Activated T-helper 9 cell treated with anti-CD3 and anti-CD28 coated beads, Interleukin-2, amount 50 U/mL, for 16 hours (primary cell): ENCODE data around the gene C9orf153.
"Not testable (repeated sequence)": the region's sequence is repeated elsewhere in the genome, so short reads cannot be mapped to it uniquely, and the experiment has no call there.

Experiments used
- DNase-seq: peaks from one replicate; pipeline ENCODE4 v3.0.0-alpha.2; 2020; ENCODE audit warnings: low read depth

Gene C9orf153

GRCh38 chr9:86263876-86264275 lies 4.4 kb upstream of the C9orf153 start:
- no peak for DNase-seq

- DNase-seq: no peak
These were observed 3.0 kb upstream of the C9orf153 start for GRCh38 chr9:86262492-86262891.

- DNase-seq: no peak
These were observed 2.1 kb downstream of the C9orf153 start for GRCh38 chr9:86257391-86257790.

- no peak for DNase-seq
These were observed 2.8 kb downstream of the C9orf153 start for GRCh38 chr9:86256653-86257052.

- DNase-seq: no peak
These were observed 5.9 kb downstream of the C9orf153 start for GRCh38 chr9:86253577-86253976.

- no peak for DNase-seq
These were observed 6.6 kb downstream of the C9orf153 start for GRCh38 chr9:86252870-86253269.

- no peak for DNase-seq
These were observed 9.3 kb downstream of the C9orf153 start for GRCh38 chr9:86250123-86250522.

DNA sequence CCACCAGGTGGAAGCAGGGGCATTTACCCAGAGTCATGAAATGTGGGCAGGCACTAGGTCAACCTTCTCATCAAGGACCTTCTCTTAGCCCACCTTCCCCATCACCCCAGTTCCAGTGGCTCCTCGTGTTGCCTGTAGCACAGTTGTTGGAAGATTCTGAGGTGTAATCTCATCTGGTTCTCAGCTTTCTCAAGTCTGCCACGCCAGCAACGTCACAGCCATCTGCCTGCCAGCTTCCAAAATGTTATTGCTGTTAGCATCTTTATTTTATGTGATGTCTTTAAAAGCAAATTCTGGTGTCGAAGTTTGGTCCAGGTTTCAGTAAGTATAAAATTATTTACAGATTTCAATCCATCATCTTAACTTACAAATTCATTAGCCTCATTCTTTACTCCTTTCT lies 10.7 kb downstream of the C9orf153 start:
- no peak for DNase-seq

- no peak for DNase-seq
These were observed 12.7 kb downstream of the C9orf153 start for GRCh38 chr9:86246752-86247161.

DNA sequence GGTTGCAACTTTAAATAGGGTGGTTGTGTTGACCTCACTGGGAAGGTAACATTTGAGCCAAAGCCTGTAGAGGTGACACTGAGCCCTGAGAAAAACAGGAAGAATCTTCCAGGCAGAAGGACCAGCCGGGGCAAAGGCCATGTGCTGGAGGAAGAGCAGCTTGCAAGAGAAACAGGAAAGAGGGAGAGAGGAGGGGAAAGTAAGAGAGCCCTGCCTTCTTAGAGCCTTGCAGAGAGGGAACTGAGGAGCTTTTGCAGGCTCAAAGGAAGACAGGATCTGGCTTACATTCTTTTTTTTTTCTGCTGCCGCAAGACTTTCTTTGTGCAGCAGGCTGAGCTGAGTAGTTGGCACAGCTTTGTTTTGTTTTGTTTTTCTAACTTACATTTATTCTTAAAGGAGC lies 17.4 kb downstream of the C9orf153 start:
- no peak for DNase-seq

DNA sequence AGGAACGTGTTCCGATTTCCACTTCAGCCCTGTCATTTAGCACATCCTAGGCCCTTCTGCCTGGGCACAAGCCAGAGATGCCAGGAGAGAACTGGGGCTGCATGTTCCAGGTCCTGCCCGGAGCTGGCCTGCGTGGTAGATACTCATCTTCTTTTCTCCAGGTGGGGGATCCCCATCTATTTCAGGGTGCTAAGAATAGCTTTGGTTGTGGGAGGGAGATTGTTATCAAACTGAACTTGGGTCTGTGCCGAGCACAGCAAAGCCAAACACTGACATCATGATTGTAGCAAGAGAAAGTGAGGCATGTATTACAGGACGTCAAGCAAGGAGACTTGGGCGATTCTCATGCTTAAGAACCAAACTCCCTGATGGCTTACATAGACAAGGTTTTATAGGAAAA lies 18.2 kb downstream of the C9orf153 start:
- no peak for DNase-seq

GRCh38 chr9:86238861-86239770 lies 20.3 kb downstream of the C9orf153 start:
- DNase-seq: no peak

GRCh38 chr9:86230858-86231257 lies 28.6 kb downstream of the C9orf153 start:
- DNase-seq: no peak

DNA sequence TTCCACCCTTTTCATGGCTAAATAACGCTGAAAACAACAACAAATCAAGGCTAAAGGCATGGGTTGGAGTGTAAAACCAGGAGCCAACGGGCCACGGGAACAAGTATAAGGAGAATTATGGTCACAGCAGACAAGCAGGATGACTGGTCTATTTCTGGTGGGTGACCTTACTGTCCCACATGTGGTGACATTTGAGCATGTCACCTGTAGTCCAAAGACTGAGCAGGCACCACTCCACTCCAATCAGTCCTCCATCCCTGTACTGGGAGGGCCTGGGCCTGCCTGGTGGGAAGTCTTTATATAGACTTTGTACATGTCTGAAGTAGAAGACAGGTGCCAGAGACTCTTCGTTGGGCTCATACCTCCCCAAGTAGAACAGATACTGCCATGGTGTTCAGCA lies 36.8 kb downstream of the C9orf153 start:
- no peak for DNase-seq

DNA sequence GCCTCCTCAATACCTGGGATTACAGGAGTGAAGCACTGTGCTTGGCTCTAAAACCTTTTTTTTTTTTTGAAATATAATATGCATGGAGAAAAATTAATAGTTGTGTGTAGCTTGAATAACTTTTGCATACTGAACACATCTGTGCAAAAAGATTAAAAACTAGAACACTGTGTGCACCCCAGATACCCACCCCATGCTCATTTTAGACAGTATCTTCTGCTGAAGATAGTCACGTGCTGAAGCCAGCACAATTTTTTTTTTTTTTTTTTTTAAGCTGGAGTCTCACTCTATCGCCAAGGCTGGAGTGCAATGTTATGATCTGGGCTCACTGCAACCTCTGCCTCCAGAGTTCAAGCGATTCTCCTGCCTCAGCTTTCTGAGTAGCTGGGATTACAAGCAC lies 39.9 kb downstream of the C9orf153 start:
- no peak for DNase-seq

GRCh38 chr9:86217076-86217755 lies 42.2 kb downstream of the C9orf153 start:
- DNase-seq: no peak

GRCh38 chr9:86207193-86207592 lies 52.3 kb downstream of the C9orf153 start:
- DNase-seq: no peak

DNA sequence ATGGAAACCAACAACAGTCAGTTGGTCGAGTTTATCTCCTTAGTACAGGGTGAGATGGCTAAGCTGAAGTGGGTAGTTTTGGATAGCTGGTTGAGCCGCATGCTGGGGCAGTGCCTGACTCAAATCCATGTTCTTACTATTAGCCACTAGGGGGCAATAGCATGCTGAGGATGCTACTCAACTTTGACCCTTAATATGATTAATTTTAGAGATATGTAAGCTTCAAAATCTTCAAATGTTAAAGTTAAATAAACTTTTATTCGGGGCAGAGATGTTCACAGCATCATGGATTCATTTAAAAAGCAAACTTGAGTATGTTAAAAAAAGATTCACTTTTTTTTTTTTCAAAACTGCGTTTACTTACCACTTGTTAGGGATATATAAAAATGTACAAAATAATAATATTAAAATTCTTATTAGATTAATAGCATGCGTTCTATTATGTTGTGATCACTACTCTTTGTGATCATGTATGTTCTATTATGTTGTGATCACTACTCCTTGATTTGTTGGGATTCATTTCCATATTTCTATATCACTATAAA lies 57.0 kb downstream of the C9orf153 start:
- DNase-seq: no peak

DNA sequence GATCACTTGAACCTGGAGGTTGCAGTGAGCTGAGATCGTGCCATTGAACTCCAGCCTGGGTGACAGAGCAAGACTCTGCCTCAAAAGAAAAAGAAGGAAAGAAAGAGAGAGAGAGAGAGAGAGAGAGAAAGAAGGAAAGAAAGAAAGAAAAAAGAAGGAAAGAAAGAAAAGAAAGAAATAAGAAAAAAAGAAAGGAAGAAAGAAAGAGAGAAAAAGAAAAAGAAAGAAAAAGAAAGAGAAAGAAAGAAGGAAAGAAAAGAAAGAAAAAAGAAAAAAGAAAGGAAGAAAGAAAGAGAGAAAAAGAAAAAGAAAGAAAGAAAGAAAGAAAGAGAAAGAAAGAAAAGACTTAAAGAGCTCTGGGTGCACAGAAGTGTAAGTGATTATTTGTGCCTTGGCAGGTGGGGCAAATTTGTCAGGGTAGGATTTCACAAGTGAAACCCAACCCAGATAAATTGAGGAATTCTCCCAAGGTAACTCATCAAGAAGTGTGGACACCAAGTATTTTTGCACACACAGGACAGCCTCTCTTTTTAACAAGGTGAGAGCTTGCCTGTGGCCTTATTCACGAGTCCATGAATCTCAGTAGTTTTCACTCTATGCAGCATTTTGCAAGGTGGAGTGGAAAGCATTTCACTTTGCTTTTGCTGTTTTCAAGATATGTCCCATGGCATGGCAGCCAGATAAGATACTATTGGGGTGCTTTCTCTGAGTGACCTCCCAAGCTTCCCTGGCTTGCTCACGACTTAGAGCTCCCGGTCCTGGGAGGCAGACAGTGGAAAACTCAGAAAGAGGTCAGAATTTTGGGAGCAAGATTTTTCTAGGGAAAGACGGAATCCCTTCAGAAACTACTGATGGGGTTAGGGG lies 57.8 kb downstream of the C9orf153 start:
- DNase-seq: no peak

DNA sequence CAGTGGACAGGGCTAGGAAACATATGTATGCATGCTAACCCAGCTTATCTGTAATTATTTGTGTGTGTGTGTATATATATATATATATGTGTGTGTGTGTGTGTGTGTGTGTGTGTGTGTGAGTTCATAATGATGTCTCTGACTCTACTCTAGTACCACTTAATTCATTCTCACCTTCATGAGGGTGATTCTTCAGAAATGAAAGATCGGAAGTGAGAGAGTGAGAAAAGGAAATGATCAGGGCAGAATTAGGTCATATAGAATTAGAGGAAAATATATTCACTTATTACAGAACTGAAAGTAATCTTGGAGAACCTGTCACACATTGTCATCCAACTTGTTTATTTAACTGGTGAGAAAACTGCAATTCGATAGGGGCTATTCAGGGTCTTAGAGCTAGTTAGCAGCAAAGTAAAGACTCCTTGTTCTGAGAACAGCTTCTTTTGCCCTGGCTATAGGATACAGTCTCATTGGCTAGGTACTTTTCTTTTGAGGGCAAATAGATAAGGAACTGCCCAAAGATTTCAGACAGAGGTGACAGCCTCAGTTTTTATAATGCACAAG lies 58.8 kb downstream of the C9orf153 start:
- no peak for DNase-seq

DNA sequence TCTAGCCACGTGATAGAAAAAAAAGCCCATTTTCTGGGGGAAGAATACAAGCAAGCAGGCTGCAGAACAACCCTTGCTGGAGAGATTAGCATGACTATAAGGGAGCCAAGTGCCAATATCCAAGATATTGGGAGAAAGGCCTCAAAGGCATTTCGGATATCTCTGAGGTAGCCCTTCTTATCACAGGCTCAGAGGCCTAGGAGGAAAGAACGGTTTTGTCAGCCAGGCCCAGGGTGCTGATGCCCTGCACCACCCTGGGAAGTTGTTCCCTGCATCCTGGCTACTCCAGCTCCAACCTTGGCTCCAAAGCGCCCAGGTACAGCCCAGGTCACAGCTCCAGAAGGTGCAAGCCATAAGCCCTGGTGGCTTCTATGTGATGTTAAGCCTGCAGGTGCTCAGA lies 66.4 kb downstream of the C9orf153 start:
- DNase-seq: no peak

DNA sequence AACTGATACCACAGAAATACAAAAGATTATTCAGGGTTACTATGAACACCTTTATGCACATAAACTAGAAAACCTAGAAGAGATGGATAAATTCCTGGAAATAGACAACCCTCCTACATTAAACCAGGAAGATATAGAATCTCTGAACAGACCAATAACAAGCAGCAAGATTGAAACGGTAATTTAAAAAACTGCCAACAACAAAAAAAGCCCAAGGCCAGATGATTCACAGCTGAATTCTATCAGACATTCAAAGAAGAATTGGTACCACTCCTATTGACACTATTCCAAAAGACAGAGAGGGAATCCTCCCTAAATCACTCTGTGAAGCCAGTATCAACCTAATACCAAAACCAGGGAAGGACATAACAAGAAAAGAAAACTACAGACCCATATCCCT lies 68.8 kb downstream of the C9orf153 start:
- not testable (repeated sequence) for DNase-seq
